ENCODE measurements around the gene EFS.
"Not testable (repeated sequence)": the region's sequence is repeated elsewhere in the genome, so short reads cannot be mapped to it uniquely, and the experiment has no call there.

The EFS gene

GRCh38 chr14:23399136-23399535 lies 34.2 kb upstream of the EFS start:
- H3K27me3 ChIP-seq (ENCODE audit: control insufficient read depth, insufficient read depth, low read length, poor library complexity, severe bottlenecking): no peaks in the 10 kb centered on the region
- no peak overlapping the region for H3K4me3 ChIP-seq (ENCODE audit: insufficient read depth, low read depth, low read length)
- H3K36me3 ChIP-seq (ENCODE audit: control insufficient read depth, insufficient read depth, low read length): no peaks in the 10 kb centered on the region
- no peaks in the 10 kb centered on the region for H3K4me1 ChIP-seq (ENCODE audit: control insufficient read depth, insufficient read depth, low read length)
- WGBS, 2 experiments: 91 to 92% methylated on average over 3 of the region's 3 CpGs
- no peak overlapping the region for H3K27ac ChIP-seq (ENCODE audit: insufficient read depth, low read depth, low read length, poor library complexity, severe bottlenecking)
- H3K9me3 ChIP-seq (ENCODE audit: control insufficient read depth, low read length): no peaks in the 10 kb centered on the region

GRCh38 chr14:23398348-23398747 lies 33.4 kb upstream of the EFS start:
- Histone ChIP-seq H3K27me3 (ENCODE audit: control insufficient read depth, insufficient read depth, low read length, poor library complexity, severe bottlenecking) (no peaks in the 10 kb centered on the region), H3K27ac (ENCODE audit: insufficient read depth, low read depth, low read length, poor library complexity, severe bottlenecking) (no peak overlapping the region), H3K36me3 (ENCODE audit: control insufficient read depth, insufficient read depth, low read length) (no peaks in the 10 kb centered on the region), H3K4me3 (ENCODE audit: insufficient read depth, low read depth, low read length) (no peak overlapping the region), H3K4me1 (ENCODE audit: control insufficient read depth, insufficient read depth, low read length) (no peaks in the 10 kb centered on the region), H3K9me3 (ENCODE audit: control insufficient read depth, low read length) (no peaks in the 10 kb centered on the region)
- 91 to 95% methylated on average over 4 of the region's 4 CpGs for WGBS, 2 experiments

DNA sequence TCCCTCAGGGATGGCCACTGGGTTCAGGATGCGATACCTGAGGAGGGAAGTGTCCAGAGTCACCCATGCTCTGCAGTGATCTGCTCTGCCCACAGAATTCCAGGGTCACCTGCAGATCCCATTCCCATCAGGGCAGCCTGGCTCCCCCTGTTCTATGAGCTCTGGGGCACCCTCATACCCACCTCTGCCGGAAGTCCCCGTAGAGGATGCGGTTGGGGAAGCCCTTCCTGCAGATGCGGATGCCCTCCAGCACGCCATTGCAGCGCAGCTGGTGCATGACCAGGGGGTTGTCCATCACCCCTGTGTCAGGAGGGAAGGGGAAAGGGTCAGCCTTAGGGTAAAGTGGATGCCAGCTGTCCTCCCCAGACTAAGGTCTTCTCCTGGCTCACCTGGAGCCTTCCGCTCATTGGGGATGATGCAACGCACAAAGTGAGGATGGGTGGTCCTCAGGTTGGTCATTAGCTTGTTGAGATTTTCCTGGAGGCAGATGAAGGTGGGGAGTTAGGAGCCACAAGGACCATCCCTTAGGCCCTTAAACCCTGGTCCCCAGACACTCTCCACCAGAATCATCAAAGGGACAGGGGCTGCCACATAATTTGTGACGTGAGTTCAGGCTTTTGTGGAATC lies 31.9 kb upstream of the EFS start:
- Histone ChIP-seq H3K4me1 (ENCODE audit: control insufficient read depth, insufficient read depth, low read length) (no peaks in the 10 kb centered on the region), H3K27me3 (ENCODE audit: control insufficient read depth, insufficient read depth, low read length, poor library complexity, severe bottlenecking) (no peaks in the 10 kb centered on the region), H3K9me3 (ENCODE audit: control insufficient read depth, low read length) (no peaks in the 10 kb centered on the region), H3K4me3 (ENCODE audit: insufficient read depth, low read depth, low read length) (no peak overlapping the region), H3K36me3 (ENCODE audit: control insufficient read depth, insufficient read depth, low read length) (no peaks in the 10 kb centered on the region), H3K27ac (ENCODE audit: insufficient read depth, low read depth, low read length, poor library complexity, severe bottlenecking) (no peak overlapping the region)
- WGBS, 2 experiments: 92 to 94% methylated on average over 10 of the region's 10 CpGs

DNA sequence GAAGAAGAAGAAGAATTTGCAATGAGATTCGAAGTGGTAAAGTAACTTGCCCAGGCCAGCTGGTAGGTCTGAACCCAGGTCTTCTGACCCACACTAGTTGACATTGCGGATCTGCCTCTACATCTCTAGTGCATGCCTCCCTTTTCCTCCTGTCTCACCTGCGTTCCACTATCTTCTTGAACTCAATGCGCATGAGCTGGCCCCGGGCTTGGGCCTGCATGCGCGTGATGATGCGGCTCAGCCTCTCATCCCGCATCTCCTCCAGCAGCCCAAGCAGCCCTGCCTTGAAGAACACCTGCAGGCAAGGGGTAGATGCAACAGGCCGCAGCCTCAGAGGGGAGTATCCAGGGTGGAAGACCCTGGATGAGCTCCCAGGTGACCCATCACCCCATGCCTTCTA lies 31.2 kb upstream of the EFS start:
- Histone ChIP-seq H3K4me1 (ENCODE audit: control insufficient read depth, insufficient read depth, low read length) (no peaks in the 10 kb centered on the region), H3K4me3 (ENCODE audit: insufficient read depth, low read depth, low read length) (no peak overlapping the region), H3K27me3 (ENCODE audit: control insufficient read depth, insufficient read depth, low read length, poor library complexity, severe bottlenecking) (no peaks in the 10 kb centered on the region), H3K9me3 (ENCODE audit: control insufficient read depth, low read length) (no peaks in the 10 kb centered on the region), H3K36me3 (ENCODE audit: control insufficient read depth, insufficient read depth, low read length) (no peaks in the 10 kb centered on the region), H3K27ac (ENCODE audit: insufficient read depth, low read depth, low read length, poor library complexity, severe bottlenecking) (no peak overlapping the region)
- WGBS, 2 experiments: 93% methylated on average over 10 of the region's 10 CpGs

- no peaks in the 10 kb centered on the region for H3K4me1 ChIP-seq (ENCODE audit: control insufficient read depth, insufficient read depth, low read length)
- H3K27ac ChIP-seq (ENCODE audit: insufficient read depth, low read depth, low read length, poor library complexity, severe bottlenecking): no peak overlapping the region
- no peaks in the 10 kb centered on the region for H3K27me3 ChIP-seq (ENCODE audit: control insufficient read depth, insufficient read depth, low read length, poor library complexity, severe bottlenecking)
- no peaks in the 10 kb centered on the region for H3K9me3 ChIP-seq (ENCODE audit: control insufficient read depth, low read length)
- 87 to 91% methylated on average over 7 of the region's 7 CpGs for WGBS, 2 experiments
- no peak overlapping the region for H3K4me3 ChIP-seq (ENCODE audit: insufficient read depth, low read depth, low read length)
- H3K36me3 ChIP-seq (ENCODE audit: control insufficient read depth, insufficient read depth, low read length): no peaks in the 10 kb centered on the region
Observed at GRCh38 chr14:23392613-23393012, 27.6 kb upstream of the EFS start.

GRCh38 chr14:23389871-23390270 lies 24.9 kb upstream of the EFS start:
- not testable (repeated sequence) for H3K27me3 ChIP-seq (ENCODE audit: control insufficient read depth, insufficient read depth, low read length, poor library complexity, severe bottlenecking); H3K9me3 ChIP-seq (ENCODE audit: control insufficient read depth, low read length); H3K27ac ChIP-seq (ENCODE audit: insufficient read depth, low read depth, low read length, poor library complexity, severe bottlenecking); H3K4me1 ChIP-seq (ENCODE audit: control insufficient read depth, insufficient read depth, low read length); H3K36me3 ChIP-seq (ENCODE audit: control insufficient read depth, insufficient read depth, low read length); H3K4me3 ChIP-seq (ENCODE audit: insufficient read depth, low read depth, low read length)
- 90 to 94% methylated on average over 3 of the region's 19 CpGs for WGBS, 2 experiments

DNA sequence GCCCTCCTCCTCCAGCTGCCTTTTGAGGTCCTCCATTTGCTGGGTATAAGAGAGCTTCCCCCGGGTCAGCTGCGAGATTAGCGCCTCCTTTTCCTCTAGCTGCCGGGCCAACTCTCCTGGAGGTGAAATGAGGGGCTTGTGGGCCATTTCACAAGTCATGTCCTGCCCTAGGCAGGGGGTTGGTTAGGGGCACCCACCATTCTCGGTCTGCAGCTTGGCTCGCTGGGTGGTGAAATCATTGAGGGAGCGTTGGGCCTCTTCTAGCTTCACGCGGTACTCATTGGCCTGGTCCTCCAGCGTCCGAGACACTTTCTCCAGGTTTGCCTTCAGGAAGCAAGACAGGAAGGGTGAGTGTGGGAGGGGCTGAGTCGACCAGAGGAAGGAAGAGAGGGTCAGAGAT lies 24.4 kb upstream of the EFS start:
- no peaks in the 10 kb centered on the region for H3K36me3 ChIP-seq (ENCODE audit: control insufficient read depth, insufficient read depth, low read length)
- H3K9me3 ChIP-seq (ENCODE audit: control insufficient read depth, low read length): no peaks in the 10 kb centered on the region
- H3K27ac ChIP-seq (ENCODE audit: insufficient read depth, low read depth, low read length, poor library complexity, severe bottlenecking): no peak overlapping the region
- H3K27me3 ChIP-seq (ENCODE audit: control insufficient read depth, insufficient read depth, low read length, poor library complexity, severe bottlenecking): no peaks in the 10 kb centered on the region
- H3K4me3 ChIP-seq (ENCODE audit: insufficient read depth, low read depth, low read length): no peak overlapping the region
- 91% methylated on average over 12 of the region's 12 CpGs for WGBS, 2 experiments
- H3K4me1 ChIP-seq (ENCODE audit: control insufficient read depth, insufficient read depth, low read length): no peaks in the 10 kb centered on the region

DNA sequence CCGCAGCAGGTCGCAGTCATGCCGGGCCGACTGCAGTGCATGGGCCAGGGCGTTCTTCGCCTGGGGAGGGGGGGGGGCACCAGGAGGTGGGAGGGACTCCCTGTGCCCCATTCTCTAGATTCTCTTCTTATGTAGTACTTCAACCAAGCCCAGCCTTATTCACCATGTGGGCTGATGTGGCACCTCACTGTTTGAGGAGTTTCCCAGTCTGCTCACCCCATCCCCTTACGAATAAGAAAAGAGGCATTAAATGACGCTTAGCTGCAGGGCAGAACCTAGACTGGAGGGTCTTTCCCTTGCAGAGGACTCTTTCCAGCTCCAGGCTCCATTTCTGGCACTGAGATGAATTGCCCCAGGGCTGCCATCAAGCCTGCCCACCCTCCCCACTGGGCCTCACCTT lies 24.0 kb upstream of the EFS start:
- H3K36me3 ChIP-seq (ENCODE audit: control insufficient read depth, insufficient read depth, low read length): no peaks in the 10 kb centered on the region
- no peaks in the 10 kb centered on the region for H3K4me1 ChIP-seq (ENCODE audit: control insufficient read depth, insufficient read depth, low read length)
- no peak overlapping the region for H3K4me3 ChIP-seq (ENCODE audit: insufficient read depth, low read depth, low read length)
- H3K9me3 ChIP-seq (ENCODE audit: control insufficient read depth, low read length): no peaks in the 10 kb centered on the region
- WGBS, 2 experiments: 83 to 86% methylated on average over 8 of the region's 8 CpGs
- H3K27ac ChIP-seq (ENCODE audit: insufficient read depth, low read depth, low read length, poor library complexity, severe bottlenecking): no peak overlapping the region
- no peaks in the 10 kb centered on the region for H3K27me3 ChIP-seq (ENCODE audit: control insufficient read depth, insufficient read depth, low read length, poor library complexity, severe bottlenecking)

DNA sequence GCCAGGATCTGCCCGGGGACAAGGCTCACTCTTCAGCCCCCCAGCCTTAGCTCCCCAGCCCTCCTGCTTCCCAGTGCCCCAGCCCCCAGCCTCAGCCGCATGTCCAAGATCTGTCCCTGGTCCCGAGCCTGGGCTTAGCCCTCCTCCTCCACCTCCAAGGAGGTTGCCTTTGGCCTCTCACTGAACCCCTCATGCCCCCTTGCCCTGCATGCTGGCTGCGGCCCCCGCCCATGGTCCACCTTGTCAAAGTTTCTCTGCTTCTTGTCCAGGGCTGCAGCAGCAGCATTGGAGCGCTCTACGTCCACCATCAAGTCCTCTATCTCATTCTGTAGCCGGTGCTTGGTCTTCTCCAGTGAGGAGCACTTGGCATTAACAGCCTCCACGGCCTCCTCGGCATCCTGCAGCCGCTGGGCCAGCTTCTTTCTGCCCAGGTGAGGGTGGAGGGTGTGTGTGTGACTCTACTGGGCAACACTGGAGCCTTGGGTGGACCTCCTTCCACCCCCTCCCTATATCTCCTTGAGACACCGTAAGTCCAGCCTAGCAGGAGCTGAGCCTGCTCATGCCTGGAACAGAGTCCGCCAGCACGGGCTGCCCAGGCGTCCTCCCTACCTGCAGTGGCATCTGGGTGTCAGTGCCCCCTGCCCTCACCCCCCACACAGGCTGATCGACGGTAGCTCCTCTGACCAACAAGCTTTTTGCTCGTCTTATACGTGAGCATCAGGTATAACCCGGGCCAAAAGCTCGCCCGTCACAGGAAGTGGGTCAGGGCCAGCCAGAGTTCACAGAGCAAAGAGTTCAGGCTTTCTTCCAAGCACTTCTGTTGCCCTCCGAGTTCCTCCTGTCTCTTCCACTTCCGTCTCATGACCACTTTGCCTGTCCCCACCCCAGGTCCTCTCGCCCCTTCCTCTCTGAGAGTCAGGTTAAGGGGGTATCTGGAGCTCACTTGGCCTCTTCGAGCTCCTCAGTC lies 23.2 kb upstream of the EFS start:
- 94 to 95% methylated on average over 26 of the region's 26 CpGs for WGBS, 2 experiments
- Histone ChIP-seq H3K36me3 (ENCODE audit: control insufficient read depth, insufficient read depth, low read length) (no peaks in the 10 kb centered on the region), H3K27me3 (ENCODE audit: control insufficient read depth, insufficient read depth, low read length, poor library complexity, severe bottlenecking) (no peaks in the 10 kb centered on the region), H3K27ac (ENCODE audit: insufficient read depth, low read depth, low read length, poor library complexity, severe bottlenecking) (no peak overlapping the region), H3K4me3 (ENCODE audit: insufficient read depth, low read depth, low read length) (no peak overlapping the region), H3K9me3 (ENCODE audit: control insufficient read depth, low read length) (no peaks in the 10 kb centered on the region), H3K4me1 (ENCODE audit: control insufficient read depth, insufficient read depth, low read length) (no peaks in the 10 kb centered on the region)

DNA sequence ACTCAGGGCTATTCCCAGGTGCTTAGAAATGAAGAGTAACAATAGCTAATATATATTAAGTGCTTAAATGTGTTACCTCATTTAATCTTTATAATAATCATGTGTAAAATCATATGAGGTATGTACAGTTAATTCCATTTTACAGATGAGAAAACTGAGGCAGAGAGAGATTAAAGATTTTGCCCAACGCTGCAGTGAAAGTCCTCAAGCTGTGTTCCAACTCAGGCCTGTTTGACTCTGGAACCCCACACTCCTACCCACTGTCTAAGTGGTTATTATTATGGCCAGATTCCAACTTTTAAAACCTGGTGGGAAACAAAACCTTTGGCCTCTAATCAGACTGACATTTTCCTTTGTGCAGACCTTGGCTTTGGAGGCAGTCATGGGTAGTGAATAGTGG lies 22.0 kb upstream of the EFS start:
- Histone ChIP-seq H3K27me3 (ENCODE audit: control insufficient read depth, insufficient read depth, low read length, poor library complexity, severe bottlenecking) (no peaks in the 10 kb centered on the region), H3K36me3 (ENCODE audit: control insufficient read depth, insufficient read depth, low read length) (no peaks in the 10 kb centered on the region)
- WGBS, 2 experiments: 96 to 100% methylated on average over 1 of the region's 1 CpG

More for the DNA sequence above, 22.0 kb upstream of the EFS start:
- Histone ChIP-seq H3K4me3 (ENCODE audit: insufficient read depth, low read depth, low read length) (no peak overlapping the region), H3K4me1 (ENCODE audit: control insufficient read depth, insufficient read depth, low read length) (no peaks in the 10 kb centered on the region), H3K27ac (ENCODE audit: insufficient read depth, low read depth, low read length, poor library complexity, severe bottlenecking) (no peak overlapping the region), H3K9me3 (ENCODE audit: control insufficient read depth, low read length) (no peaks in the 10 kb centered on the region)
